ENCODE measurements around the gene NAA40. TPM values are rescaled to one million over a fixed set of nuclear protein-coding genes. Genes with fewer than 3 reads are reported as not detected.

The NAA40 gene
- total and polyA plus RNA-seq, 2 of the 13 experiments (the other 11 are each of a cell fraction or from before 2014, with no cell fraction given), result 11.1 to 17.9 TPM

GRCh38 chr11:63937713-63938478, 906 bp upstream of the NAA40 start (continued):
- TF ChIP-seq ZNF770 (CRISPR knock-in tag; IDR thresholded peaks at IDR 0.05) (peak; percentile 97), ZNF142 (CRISPR knock-in tag; IDR thresholded peaks at IDR 0.05) (no peak), PTBP1 (IDR thresholded peaks at IDR 0.05; ENCODE audit: low read depth, low read length, poor library complexity, severe bottlenecking) (no peak), DNMT1 (CRISPR knock-in tag; IDR thresholded peaks at IDR 0.05) (no peak), ZNF441 (CRISPR knock-in tag; IDR thresholded peaks at IDR 0.05; ENCODE audit: borderline replicate concordance) (no peak), ARNT2 (CRISPR knock-in tag; IDR thresholded peaks at IDR 0.05; ENCODE audit: low read depth) (no peak), IKZF4 (CRISPR knock-in tag; IDR thresholded peaks at IDR 0.05; ENCODE audit: borderline replicate concordance, low read depth, not compliant biosample characterization) (peak; percentile 14), HNRNPL (IDR thresholded peaks at IDR 0.05; ENCODE audit: low read depth, low read length) (0 out of 2 replicates have a peak, but pooled peaks have one; percentile 62), MTF2 (CRISPR knock-in tag; IDR thresholded peaks at IDR 0.05; ENCODE audit: borderline replicate concordance) (no peak), ETV5 (CRISPR knock-in tag; IDR thresholded peaks at IDR 0.05; ENCODE audit: borderline replicate concordance) (peak; percentile 11; the same call in 1 of the 2 replicates), PLRG1 (conservative IDR thresholded peaks at IDR 0.05) (no peak), ZNF274 (CRISPR knock-in tag; IDR thresholded peaks at IDR 0.05) (no peak), HDAC1 (CRISPR knock-in tag; IDR thresholded peaks at IDR 0.05) (no peak; the same call in 1 of the 2 replicates), HMGXB3 (CRISPR knock-in tag; IDR thresholded peaks at IDR 0.05; ENCODE audit: borderline replicate concordance) (no peak)
- TF ChIP-seq, protein P1, sequence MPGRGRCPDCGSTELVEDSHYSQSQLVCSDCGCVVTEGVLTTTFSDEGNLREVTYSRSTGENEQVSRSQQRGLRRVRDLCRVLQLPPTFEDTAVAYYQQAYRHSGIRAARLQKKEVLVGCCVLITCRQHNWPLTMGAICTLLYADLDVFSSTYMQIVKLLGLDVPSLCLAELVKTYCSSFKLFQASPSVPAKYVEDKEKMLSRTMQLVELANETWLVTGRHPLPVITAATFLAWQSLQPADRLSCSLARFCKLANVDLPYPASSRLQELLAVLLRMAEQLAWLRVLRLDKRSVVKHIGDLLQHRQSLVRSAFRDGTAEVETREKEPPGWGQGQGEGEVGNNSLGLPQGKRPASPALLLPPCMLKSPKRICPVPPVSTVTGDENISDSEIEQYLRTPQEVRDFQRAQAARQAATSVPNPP (CRISPR knock-in tag; IDR thresholded peaks at IDR 0.05), result no peak
